Motor neuron (in vitro differentiated cells): ENCODE measurements around the gene TTF2. TPM values are rescaled to one million over a fixed set of nuclear protein-coding genes. Genes with fewer than 3 reads are reported as not detected.

Source experiments
- ATAC-seq, 8 experiments: fragments of 200-7000 bp; cut with Tn5 transposase; replicated peaks in 6 of 8; 2 replicates each; pipeline ENCODE4 v1.8.0; 2021; ENCODE audit warnings: mild to moderate bottlenecking in 8 of 8, moderate library complexity in 8 of 8
- H3K27ac ChIP-seq, 2 donors: fragments of 250-450 bp; sonication (Bioruptor Pico); 2 replicates each; pipeline ENCODE4 v1.9.0; 2021; ENCODE audit warnings: antibody characterized with exemption in 2 of 2, mild to moderate bottlenecking in 2 of 2, moderate library complexity in 1 of 2
- H3K4me1 ChIP-seq, 2 donors: fragments of 250-450 bp; sonication (Bioruptor Pico); replicated peaks in 1 of 2; 2 replicates each; pipeline ENCODE4 v1.6.1; 2021; ENCODE audit warnings: antibody characterized with exemption in 2 of 2, mild to moderate bottlenecking in 2 of 2, moderate library complexity in 1 of 2
- H3K4me3 ChIP-seq, 5 donors: fragments of 250-450 bp; sonication (Bioruptor Pico); 2 replicates each; pipeline ENCODE4 v1.9.0; 2021; ENCODE audit warnings: antibody characterized with exemption in 5 of 5, mild to moderate bottlenecking in 5 of 5, moderate library complexity in 4 of 5
- WGBS, 10 experiments: fragments of 450-650 bp; shearing (Covaris generic); methylation state at CpG; one replicate each; pipeline ENCODE4 v1.0.0; 2022; 5-methylcytosine and 5-hydroxymethylcytosine counted together
- in situ Hi-C, 9 experiments: fragments of 400-800 bp; cut with MboI; loops; one replicate each; pipeline ENCODE4 v1.15.0; 2021; ENCODE audit warnings: low sequenced_read_pairs in 9 of 9, low pct_unique_long_range_greater_than_20kb in 2 of 9; ENCODE audit not compliant: unreplicated experiment in 9 of 9
- total RNA-seq, 8 experiments: library from RNA; unstranded; fragments of 300-600 nt; gene quantifications; 2 replicates each; pipeline versions ENCODE4 v1.2.3 to v1.2.4, GENCODE V29; 2022

The TTF2 gene
- total RNA-seq, 8 experiments from 2014 or later, result 5.4 to 48.7 (median 10.6) TPM

- Histone ChIP-seq H3K4me1 (no peaks in the 10 kb centered on the region), H3K27ac (no peak overlapping the region), H3K4me3 (no peak overlapping the region)
- in situ Hi-C loops, result loop anchor here (10.0 to 25.0 kb wide), 6 partner anchors 215 to 933 kb away; partner anchors contain the start of gene CD58 (in 2 of the 9)
- WGBS, 10 experiments, result 42 to 100% (median 94%) methylated on average over 1 to 2 of the region's 2 CpGs
- ATAC-seq, result no peak
Measured at GRCh38 chr1:117070124-117070523, 10.0 kb downstream of the TTF2 start.

DNA sequence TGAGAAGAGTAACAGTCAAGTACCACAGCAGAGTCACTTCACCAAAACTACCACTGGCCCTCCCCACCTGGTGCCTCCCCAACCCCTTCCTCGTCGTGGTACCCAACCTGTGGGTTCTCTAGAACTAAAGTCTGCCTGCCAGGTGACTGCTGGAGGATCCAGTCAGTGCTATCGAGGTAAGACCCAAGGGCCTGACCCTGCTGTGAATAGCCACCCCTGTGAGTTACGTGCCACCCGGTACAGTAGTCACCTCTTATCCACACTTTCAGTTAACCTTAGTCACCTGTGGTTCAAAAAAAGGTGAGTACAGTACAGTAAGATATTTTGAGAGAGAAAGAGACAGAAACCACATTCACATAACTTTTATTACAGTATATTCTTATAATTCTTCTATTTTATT lies 16.5 kb downstream of the TTF2 start:
- in situ Hi-C loops, result loop anchor here in 5 of 9 experiments (10.0 to 25.0 kb wide), 3 partner anchors 208 to 686 kb away; no protein-coding TSS in a partner anchor
- ATAC-seq, result no peak
- Histone ChIP-seq H3K4me1 (no peaks in the 10 kb centered on the region), H3K27ac (no peak overlapping the region), H3K4me3 (no peak overlapping the region)
- 90 to 100% (median 93%) methylated on average over 3 to 5 of the region's 5 CpGs; no CpG with 5 or more reads in 6 of the 10 experiments for WGBS, 10 experiments

DNA sequence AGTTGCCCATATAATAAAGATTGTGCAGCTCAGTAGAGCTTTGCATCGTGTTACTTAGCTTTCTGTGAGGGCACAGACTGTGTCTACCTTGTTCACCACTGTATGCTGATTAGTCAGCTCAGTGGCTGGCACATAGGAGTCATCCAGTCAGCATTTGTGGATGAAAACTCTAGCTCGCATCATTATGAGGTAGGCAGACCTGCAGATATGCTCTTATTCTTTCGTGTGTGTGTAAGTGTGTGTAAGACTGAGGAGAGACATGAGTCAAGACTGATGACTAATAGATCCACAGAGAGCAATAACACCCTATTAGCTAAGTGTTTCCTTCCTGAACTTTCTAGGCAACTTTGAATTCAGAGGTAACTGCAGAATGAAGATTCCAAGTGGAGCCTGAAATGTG lies 17.1 kb downstream of the TTF2 start:
- peak in 7 of 8 experiments; percentile 67 to 99 (median 79) for ATAC-seq
- WGBS, 10 experiments, result 0 to 100% (median 65%) methylated on average over 1 to 3 of the region's 3 CpGs; no CpG with 5 or more reads in 3 of the 10 experiments
- no peak overlapping the region for H3K27ac ChIP-seq
- in situ Hi-C loops, result loop anchor here in 5 of 9 experiments (10.0 to 25.0 kb wide), 3 partner anchors 208 to 685 kb away; no protein-coding TSS in a partner anchor
- no peaks in the 10 kb centered on the region for H3K4me1 ChIP-seq
- H3K4me3 ChIP-seq, result no peak overlapping the region

GRCh38 chr1:117079737-117080136 lies 19.6 kb downstream of the TTF2 start:
- Histone ChIP-seq H3K27ac (no peak overlapping the region), H3K4me1 (no peaks in the 10 kb centered on the region), H3K4me3 (no peak overlapping the region)
- in situ Hi-C loops, result loop anchor here in 5 of 9 experiments (10.0 to 25.0 kb wide), 3 partner anchors 205 to 683 kb away; no protein-coding TSS in a partner anchor
- 90 to 100% (median 94%) methylated on average over 1 to 6 of the region's 6 CpGs; no CpG with 5 or more reads in 1 of the 10 experiments for WGBS, 10 experiments
- no peak for ATAC-seq

DNA sequence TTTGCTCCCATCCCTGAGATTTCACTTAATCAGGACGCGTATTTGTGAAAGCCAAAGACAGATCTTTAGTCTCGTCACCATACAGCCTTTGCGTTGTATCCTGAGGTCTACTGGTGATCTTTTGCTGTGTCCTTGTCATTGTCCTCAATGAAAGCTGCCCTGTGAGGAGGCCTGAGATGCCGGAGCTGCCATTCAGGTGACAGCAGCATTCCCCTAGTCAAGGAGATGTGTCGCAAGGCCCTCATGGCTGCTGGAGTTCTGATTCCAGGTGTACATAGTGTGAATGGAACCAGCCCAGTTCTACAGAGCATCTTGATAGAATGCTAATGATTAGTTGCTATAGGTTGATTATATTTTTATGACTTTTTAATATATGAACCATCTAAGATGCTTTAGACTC lies 24.1 kb downstream of the TTF2 start:
- in situ Hi-C loops, result loop anchor here in 3 of 9 experiments (25.0 kb wide), 2 partner anchors 203 to 678 kb away; no protein-coding TSS in a partner anchor
- Histone ChIP-seq H3K4me1 (no peaks in the 10 kb centered on the region), H3K4me3 (no peak overlapping the region), H3K27ac (no peak overlapping the region)
- 81 to 100% (median 93%) methylated on average over 1 to 6 of the region's 6 CpGs; no CpG with 5 or more reads in 4 of the 10 experiments for WGBS, 10 experiments
- ATAC-seq, result no peak

GRCh38 chr1:117087686-117088085 lies 27.6 kb downstream of the TTF2 start:
- WGBS, 10 experiments, result 72 to 100% (median 96%) methylated on average over 2 to 6 of the region's 6 CpGs
- no peak for ATAC-seq
- Histone ChIP-seq H3K4me1 (peaks cover 6% of the 10 kb centered on the region in 2 donors), H3K27ac (no peak overlapping the region), H3K4me3 (no peak overlapping the region)
- in situ Hi-C loops, result loop anchor here in 3 of 9 experiments (25.0 kb wide), 2 partner anchors 200 to 675 kb away; no protein-coding TSS in a partner anchor

- peaks cover 27 to 29% of the 10 kb centered on the region in 2 donors for H3K4me1 ChIP-seq
- in situ Hi-C loops, result loop anchor here in 3 of 9 experiments (25.0 kb wide), 2 partner anchors 197 to 672 kb away; no protein-coding TSS in a partner anchor
- no peak overlapping the region for H3K4me3 ChIP-seq
- H3K27ac ChIP-seq, result no peak overlapping the region
- WGBS, 10 experiments, result 0 to 100% (median 67%) methylated on average over 1 to 2 of the region's 2 CpGs; no CpG with 5 or more reads in 2 of the 10 experiments
- ATAC-seq, result no peak
Measured at GRCh38 chr1:117089996-117090395, 29.9 kb downstream of the TTF2 start.

DNA sequence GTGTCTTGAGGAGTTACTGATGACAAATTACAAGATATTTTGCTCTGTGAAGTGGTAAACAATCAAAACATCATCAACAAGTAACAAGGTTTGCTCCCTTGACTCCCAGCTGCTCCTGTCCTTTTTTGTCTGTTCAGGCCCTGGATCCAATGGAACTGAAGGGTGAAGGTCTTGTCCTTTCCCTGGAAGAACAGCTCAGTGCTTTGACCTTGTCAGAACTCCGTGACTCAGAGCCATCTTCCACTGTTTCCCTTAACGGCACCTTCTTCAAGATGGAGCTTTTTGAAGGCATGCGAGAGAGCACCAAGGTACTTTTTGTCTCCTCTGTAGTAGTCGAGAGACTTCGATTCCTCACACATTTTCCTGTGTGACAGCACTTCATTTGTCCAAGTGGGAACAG lies 32.5 kb downstream of the TTF2 start:
- H3K27ac ChIP-seq, result peak overlapping the region in 1 of 2 donors; percentile 54
- in situ Hi-C loops, result loop anchor here in 3 of 9 experiments (25.0 kb wide), 2 partner anchors 195 to 670 kb away; no protein-coding TSS in a partner anchor
- no peak for ATAC-seq
- WGBS, 10 experiments, result 56 to 93% (median 64%) methylated on average over 3 to 5 of the region's 5 CpGs; no CpG with 5 or more reads in 4 of the 10 experiments
- no peak overlapping the region for H3K4me3 ChIP-seq
- peaks cover 33 to 46% of the 10 kb centered on the region in 2 donors for H3K4me1 ChIP-seq

- H3K4me3 ChIP-seq, result no peak overlapping the region
- 1 to 70% (median 11%) methylated on average over 3 to 7 of the region's 7 CpGs; no CpG with 5 or more reads in 1 of the 10 experiments for WGBS, 10 experiments
- peak; percentile 62 to 98 (median 89) for ATAC-seq
- H3K27ac ChIP-seq, result peak overlapping the region; percentile 15 to 54
- peaks cover 33 to 48% of the 10 kb centered on the region in 2 donors for H3K4me1 ChIP-seq
- in situ Hi-C loops, result loop anchor here in 3 of 9 experiments (25.0 kb wide), 2 partner anchors 194 to 669 kb away; no protein-coding TSS in a partner anchor
Measured at GRCh38 chr1:117093091-117093534, 33.0 kb downstream of the TTF2 start.

DNA sequence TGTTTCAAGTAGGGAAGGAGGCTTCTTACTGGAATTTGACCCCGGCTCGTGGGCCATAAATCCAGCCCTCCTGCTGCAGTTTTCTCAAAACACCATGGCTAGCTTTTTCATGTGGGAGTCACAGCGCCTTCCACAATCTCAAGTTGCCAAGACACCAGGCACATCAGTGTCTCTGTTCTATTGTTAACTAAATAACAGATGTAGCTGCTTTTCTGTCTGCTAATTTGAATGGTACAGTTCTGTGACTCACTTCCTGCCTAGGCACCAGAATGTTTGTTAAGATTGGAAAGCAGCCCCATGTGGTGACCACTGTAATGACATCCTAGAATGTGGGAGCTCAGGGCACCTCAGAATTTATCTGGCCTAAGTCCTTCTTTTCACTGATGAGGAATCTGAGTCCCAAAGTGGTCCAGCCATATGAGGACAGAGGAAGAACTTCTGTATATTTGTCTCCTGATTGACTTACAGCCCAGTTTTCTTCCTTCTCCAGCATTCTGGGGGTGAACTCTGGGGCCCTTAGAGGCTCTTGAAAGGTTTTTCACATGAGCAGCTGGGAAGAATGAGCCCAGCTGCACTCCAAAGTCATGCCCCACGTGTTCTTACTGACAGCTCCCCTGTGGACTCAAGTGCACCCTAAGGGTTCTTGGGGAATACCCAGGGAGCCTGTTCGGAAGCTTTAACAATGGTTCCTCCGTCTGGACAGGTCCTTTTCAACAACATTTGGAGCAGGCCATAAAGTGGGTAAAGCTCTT lies 33.9 kb downstream of the TTF2 start:
- peaks cover 33 to 48% of the 10 kb centered on the region in 2 donors for H3K4me1 ChIP-seq
- peak in 7 of 8 experiments; percentile 15 to 67 (median 48) for ATAC-seq
- peak overlapping the region in 1 of 2 donors; percentile 47 for H3K27ac ChIP-seq
- 20 to 100% (median 56%) methylated on average over 1 to 6 of the region's 6 CpGs; no CpG with 5 or more reads in 2 of the 10 experiments for WGBS, 10 experiments
- in situ Hi-C loops, result loop anchor here in 3 of 9 experiments (25.0 kb wide), 2 partner anchors 193 to 668 kb away; no protein-coding TSS in a partner anchor
- no peak overlapping the region for H3K4me3 ChIP-seq

DNA sequence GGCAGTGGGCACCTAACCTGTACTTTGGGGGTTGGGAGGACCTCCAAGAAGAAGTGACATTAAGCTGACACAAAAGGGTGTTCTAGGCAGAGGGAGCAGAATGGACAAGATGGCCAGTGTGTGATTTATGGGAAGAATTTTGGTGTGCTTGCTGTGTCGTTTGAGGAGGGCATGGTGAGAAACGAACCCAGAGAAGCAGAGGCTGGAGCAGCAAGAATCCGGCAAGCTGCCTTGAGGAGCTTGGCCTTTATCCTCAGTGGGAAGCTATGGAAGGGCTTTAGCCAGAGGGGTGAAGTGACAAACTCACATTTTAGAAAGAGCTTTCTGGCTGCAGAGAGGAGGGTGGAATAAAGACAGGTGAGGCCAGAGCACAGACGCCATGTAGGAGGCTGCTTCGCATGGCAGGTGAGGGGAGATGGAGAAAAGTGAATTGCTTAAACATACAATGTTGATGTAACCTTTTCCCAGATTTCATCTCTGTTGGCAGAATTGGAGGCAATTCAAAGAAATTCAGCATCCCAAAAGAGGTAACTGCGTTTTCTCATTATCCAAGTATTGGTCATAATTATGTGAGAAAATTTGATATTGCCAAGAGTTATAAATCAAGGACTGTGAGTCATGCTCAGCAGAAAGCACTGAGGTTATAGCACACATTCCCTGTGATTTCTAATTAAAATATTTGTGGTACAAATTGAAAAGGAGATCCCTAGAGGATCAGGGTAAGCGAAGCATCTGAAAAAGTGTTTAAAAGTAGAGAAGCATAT lies 34.9 kb downstream of the TTF2 start:
- no peak overlapping the region for H3K27ac ChIP-seq
- in situ Hi-C loops, result loop anchor here in 3 of 9 experiments (25.0 kb wide), 2 partner anchors 192 to 667 kb away; no protein-coding TSS in a partner anchor
- WGBS, 10 experiments, result 55 to 100% (median 78%) methylated on average over 2 to 7 of the region's 7 CpGs
- H3K4me1 ChIP-seq, result peaks cover 33 to 48% of the 10 kb centered on the region in 2 donors
- peak in 5 of 8 experiments; percentile 23 to 53 (median 35) for ATAC-seq
- H3K4me3 ChIP-seq, result no peak overlapping the region

DNA sequence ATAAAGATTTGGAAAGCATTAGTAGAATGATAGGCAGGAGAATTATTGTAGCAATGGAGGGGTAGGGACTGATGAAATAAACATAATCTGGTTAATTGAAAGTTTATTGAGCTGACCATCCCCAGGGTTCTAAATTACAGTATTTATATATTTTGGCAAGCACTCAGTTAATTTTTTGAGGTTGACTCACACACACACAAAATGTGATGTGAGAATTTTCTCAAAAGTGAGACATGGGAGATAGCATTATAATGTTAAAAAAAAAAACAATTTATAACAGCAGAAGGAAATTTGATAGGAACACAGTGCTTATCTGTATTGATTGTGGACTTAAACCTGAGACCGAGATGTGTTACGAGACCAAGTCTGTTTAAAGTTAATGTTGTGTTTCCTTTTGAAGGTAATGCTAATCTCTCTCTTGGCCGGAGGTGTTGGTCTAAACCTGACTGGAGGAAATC lies 36.9 kb downstream of the TTF2 start:
- 83 to 100% (median 99%) methylated on average over 1 to 3 of the region's 3 CpGs; no CpG with 5 or more reads in 2 of the 10 experiments for WGBS, 10 experiments
- no peak overlapping the region for H3K4me3 ChIP-seq
- H3K4me1 ChIP-seq, result peaks cover 33 to 48% of the 10 kb centered on the region in 2 donors
- in situ Hi-C loops, result loop anchor here in 3 of 9 experiments (25.0 kb wide), 2 partner anchors 190 to 665 kb away; no protein-coding TSS in a partner anchor
- H3K27ac ChIP-seq, result no peak overlapping the region
- no peak for ATAC-seq
